HepG2 (cell line): Measurements from ENCODE around the gene TDRD9. TPM values are rescaled to one million over a fixed set of nuclear protein-coding genes. Genes with fewer than 3 reads are reported as not detected.

Experiments
- BCL6 ChIP-seq: IDR thresholded peaks from 2 replicates; pipeline ENCODE4 v1.6.1; 2016; ENCODE audit warnings: missing genetic modification reagents, missing compliant biosample characterization
- ELF3 ChIP-seq: IDR thresholded peaks from 2 replicates; pipeline ENCODE4 v1.6.1; 2016; ENCODE audit warnings: missing genetic modification reagents, missing compliant biosample characterization
- ETS1 ChIP-seq: sonication (generic); formaldehyde crosslinking; IDR thresholded peaks from 2 replicates; pipeline ENCODE4 v1.4.0; 2020; ENCODE audit warnings: missing genetic modification reagents
- PHF21A ChIP-seq: sonication (generic); formaldehyde crosslinking; IDR thresholded peaks from 2 replicates; pipeline ENCODE4 v1.5.0; 2020; ENCODE audit warnings: mild to moderate bottlenecking, missing genetic modification reagents
- SAP130 ChIP-seq: IDR thresholded peaks from 2 replicates; pipeline ENCODE4 v1.6.1; 2016; ENCODE audit warnings: low read depth
- SPEN ChIP-seq: sonication (generic); formaldehyde crosslinking; IDR thresholded peaks from 2 replicates; pipeline ENCODE4 v1.5.1; 2020; ENCODE audit warnings: low read depth, mild to moderate bottlenecking, missing genetic modification reagents
- TAF1 ChIP-seq: sonication (generic); formaldehyde crosslinking; IDR thresholded peaks from 2 replicates; pipeline ENCODE4 v1.4.0; 2020; ENCODE audit warnings: missing genetic modification reagents
- TARDBP ChIP-seq: sonication (generic); formaldehyde crosslinking; IDR thresholded peaks from 2 replicates; pipeline ENCODE4 v1.8.0; 2022; ENCODE audit warnings: mild to moderate bottlenecking, missing genetic modification reagents
- TIGD3 ChIP-seq: sonication (generic); formaldehyde crosslinking; IDR thresholded peaks from 2 replicates; pipeline ENCODE4 v1.5.1; 2020; ENCODE audit warnings: mild to moderate bottlenecking, missing genetic modification reagents, borderline replicate concordance
- ZBTB40 ChIP-seq, 2 experiments: fragments of 450-650 bp in 1 of 2; sonication (generic) in 1 of 2; formaldehyde crosslinking in 1 of 2; IDR thresholded peaks; 2 replicates each; pipeline versions ENCODE4 v1.6.1 to v1.8.0; 2016 to 2022; ENCODE audit warnings: antibody characterized with exemption in 1 of 2, mild to moderate bottlenecking in 1 of 2, missing genetic modification reagents in 1 of 2
- ZNF557 ChIP-seq: sonication (generic); formaldehyde crosslinking; IDR thresholded peaks from 2 replicates; pipeline ENCODE4 v1.4.0; 2020; ENCODE audit warnings: missing genetic modification reagents
- ZNF597 ChIP-seq: sonication (generic); formaldehyde crosslinking; IDR thresholded peaks from 2 replicates; pipeline ENCODE4 v1.5.0; 2020; ENCODE audit warnings: missing genetic modification reagents
- ZUFSP ChIP-seq: sonication (generic); formaldehyde crosslinking; IDR thresholded peaks from 2 replicates; pipeline ENCODE4 v1.9.0; 2021; ENCODE audit warnings: missing genetic modification reagents, mild to moderate bottlenecking, borderline replicate concordance
- polyA plus RNA-seq, 8 experiments: library from polyadenylated mRNA; depleted of rRNA in 3 of 8; stranded (reverse) in 7 of 8; unstranded in 1 of 8; fragments of >200 nt; fragmentation: Illumina TruSeq in 4 of 8; extraction: Trizol in 4 of 8; gene quantifications; 2 replicates each; pipeline versions ENCODE4 v1.2.1 to v1.2.3, GENCODE V29; 2011 to 2016; ENCODE audit warnings: low read depth in 4 of 8, missing spikeins in 1 of 8, mixed read lengths in 1 of 8; ENCODE audit not compliant: insufficient read depth in 1 of 8
- total RNA-seq, 5 experiments: library from RNA; depleted of rRNA; stranded (reverse); fragments of >200 nt; fragmentation: Illumina TruSeq; extraction: Trizol; gene quantifications; 2 replicates each; pipeline ENCODE4 v1.2.3, GENCODE V29; 2016; ENCODE audit warnings: low read depth in 1 of 5

Gene TDRD9
- total and polyA plus RNA-seq, 2 of the 13 experiments (the other 11 are each of a cell fraction or from before 2014, with no cell fraction given) = not detected

- no peak for TF ChIP-seq ZBTB40 (IDR thresholded peaks at IDR 0.05)
- TF ChIP-seq ZBTB40 (CRISPR knock-in tag; IDR thresholded peaks at IDR 0.05) = no peak
- no peak for TF ChIP-seq TIGD3
- TF ChIP-seq SPEN (CRISPR knock-in tag) = no peak
- TF ChIP-seq ELF3 = no peak
- TF ChIP-seq ETS1 (CRISPR knock-in tag) = no peak
- TF ChIP-seq PHF21A (CRISPR knock-in tag) = peak; percentile 75
- TF ChIP-seq ZUFSP (CRISPR knock-in tag) = no peak
- peak; percentile 20; the same call in 1 of the 2 replicates for TF ChIP-seq TAF1 (CRISPR knock-in tag)
- TF ChIP-seq TARDBP (CRISPR knock-in tag) = peak; percentile 63; the same call in 1 of the 2 replicates
- TF ChIP-seq BCL6 (CRISPR knock-in tag) = 0 out of 2 replicates have a peak, but pooled peaks have one; percentile 25
- TF ChIP-seq ZNF597 (CRISPR knock-in tag) = no peak
- TF ChIP-seq SAP130 (CRISPR knock-in tag) = peak; percentile 34; the same call in 1 of the 2 replicates
- 0 out of 2 replicates have a peak, but pooled peaks have one; percentile 39 for TF ChIP-seq ZNF557 (CRISPR knock-in tag)
These were observed 41.7 kb upstream of the TDRD9 start (continued) for GRCh38 chr14:103886304-103887169.
